PC-3 (cell line): Measurements from ENCODE around the gene SPDYE5. TPM values are rescaled to one million over a fixed set of nuclear protein-coding genes. Genes with fewer than 3 reads are reported as not detected.
"Not testable (repeated sequence)": the region's sequence is repeated elsewhere in the genome, so short reads cannot be mapped to it uniquely, and the experiment has no call there.

Experiments used
- ATAC-seq: fragments of 200-7000 bp; cut with Tn5 transposase; 2 replicates; pipeline ENCODE4 v1.9.1; 2020; ENCODE audit warnings: mild to moderate bottlenecking, moderate library complexity
- BruUV-seq: library from RNA; stranded (reverse); fragments of 400-500 nt; replicated peaks from 2 replicates; lab custom pipeline; 2021; lab: Mats Ljungman, UMichigan
- CTCF ChIA-PET: fragments of 300-600 bp; sonication (Branson Sonifier 250); formaldehyde crosslinking; loops from one replicate; lab custom pipeline; 2022; ENCODE audit warnings: antibody characterized with exemption; lab: Charles Lee
- POLR2A ChIA-PET: fragments of 300-600 bp; sonication (Branson Sonifier 250); formaldehyde crosslinking; loops from one replicate; lab custom pipeline; 2022; ENCODE audit warnings: antibody characterized with exemption; ENCODE audit not compliant: unreplicated experiment; lab: Charles Lee
- DNase-seq: peaks from one replicate; pipeline ENCODE4 v3.0.0-alpha.2; 2015
- H2AFZ ChIP-seq: fragments of 300-600 bp; sonication (generic); 2 replicates; pipeline ENCODE4 v1.6.0; 2016; ENCODE audit warnings: antibody characterized with exemption, low read length
- H3F3A ChIP-seq: fragments of 300-600 bp; sonication (generic); one replicate; pipeline ENCODE4 v1.6.0; 2017; ENCODE audit warnings: antibody characterized with exemption, low read length, control low read depth, mild to moderate bottlenecking; ENCODE audit not compliant: unreplicated experiment
- H3K27ac ChIP-seq: fragments of 300-600 bp; sonication (generic); 2 replicates; pipeline ENCODE4 v1.5.1; 2016; ENCODE audit warnings: mild to moderate bottlenecking, low read length
- H3K27me3 ChIP-seq: fragments of 300-600 bp; sonication (generic); 2 replicates; pipeline ENCODE4 v1.6.1; 2016; ENCODE audit warnings: low read length, mixed read lengths
- H3K36me3 ChIP-seq: fragments of 300-600 bp; sonication (generic); 2 replicates; pipeline ENCODE4 v1.6.1; 2016; ENCODE audit warnings: low read depth, mixed run types, low read length, mixed read lengths
- H3K4me1 ChIP-seq: fragments of 300-600 bp; sonication (generic); 2 replicates; pipeline ENCODE4 v1.5.1; 2016; ENCODE audit warnings: low read length; ENCODE audit not compliant: insufficient read depth
- H3K4me2 ChIP-seq: fragments of 300-600 bp; sonication (generic); 2 replicates; pipeline ENCODE4 v1.6.0; 2016; ENCODE audit warnings: low read length
- H3K4me3 ChIP-seq: fragments of 300-600 bp; sonication (generic); 2 replicates; pipeline ENCODE4 v1.5.1; 2016; ENCODE audit warnings: mild to moderate bottlenecking, low read length, mixed read lengths
- H3K79me2 ChIP-seq: fragments of 300-600 bp; sonication (generic); 2 replicates; pipeline ENCODE4 v1.6.1; 2017; ENCODE audit warnings: low read length, mixed read lengths
- H3K9ac ChIP-seq: fragments of 300-600 bp; sonication (generic); 2 replicates; pipeline ENCODE4 v1.6.0; 2016; ENCODE audit warnings: mild to moderate bottlenecking, low read length
- H3K9me2 ChIP-seq: fragments of 300-600 bp; sonication (generic); replicated peaks from 2 replicates; pipeline ENCODE4 v1.6.1; 2016; ENCODE audit warnings: mixed run types, low read length, mixed read lengths
- H3K9me3 ChIP-seq: fragments of 300-600 bp; sonication (generic); 2 replicates; pipeline ENCODE4 v1.6.1; 2016; ENCODE audit warnings: low read length, mixed read lengths
- H4K20me1 ChIP-seq: fragments of 300-600 bp; sonication (generic); 2 replicates; pipeline ENCODE4 v1.6.1; 2016; ENCODE audit warnings: low read length, mixed read lengths
- intact Hi-C: fragments of 100-400 bp; cut with micrococcal nuclease; formaldehyde crosslinking; loops from 2 replicates; pipeline ENCODE4 v1.9.0; 2023
- total RNA-seq: library from RNA; depleted of rRNA; stranded (reverse); fragments of >200 nt; gene quantifications from 2 replicates; pipeline ENCODE4 v1.2.3, GENCODE V29; 2014

Gene SPDYE5
- total RNA-seq, 1 experiment from 2014 or later = 0.18 TPM

- H3K27ac ChIP-seq, H4K20me1 ChIP-seq, intact Hi-C loops, H3K4me3 ChIP-seq, H2AFZ ChIP-seq, H3K4me1 ChIP-seq, H3K79me2 ChIP-seq, DNase-seq, H3K27me3 ChIP-seq, ATAC-seq, POLR2A ChIA-PET, H3F3A ChIP-seq, H3K9me2 ChIP-seq, CTCF ChIA-PET, H3K9ac ChIP-seq, BruUV-seq, H3K4me2 ChIP-seq, H3K36me3 ChIP-seq, H3K9me3 ChIP-seq: not testable (repeated sequence)
Measured at GRCh38 chr7:75460541-75460940, 31.6 kb upstream of the SPDYE5 start.

DNA sequence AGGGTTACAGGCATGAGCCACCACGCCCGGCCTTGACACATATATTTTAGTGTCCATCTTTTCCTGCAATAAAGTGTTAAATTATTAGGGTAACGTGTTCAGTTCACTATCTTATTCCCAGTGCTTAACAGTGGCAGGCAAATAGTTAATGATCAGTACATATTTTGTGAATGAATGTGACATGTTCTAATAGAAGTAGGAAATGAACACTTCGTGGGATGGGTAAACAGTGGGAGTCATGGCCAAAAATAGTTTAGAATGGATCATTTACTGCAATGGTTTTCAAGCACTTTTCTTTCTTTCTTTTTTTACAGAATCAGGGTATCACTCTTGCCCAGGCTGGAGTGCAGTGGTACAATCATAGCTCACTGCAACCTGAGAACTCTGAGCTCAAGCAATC, 22.0 kb upstream of the SPDYE5 start:
- H3K4me3 ChIP-seq, H3K9ac ChIP-seq, H3K27me3 ChIP-seq, POLR2A ChIA-PET, H3K4me2 ChIP-seq, H3K9me3 ChIP-seq, H3K27ac ChIP-seq, H3K79me2 ChIP-seq, BruUV-seq, H2AFZ ChIP-seq, H3K9me2 ChIP-seq, H3F3A ChIP-seq, H3K4me1 ChIP-seq, H4K20me1 ChIP-seq, ATAC-seq, intact Hi-C loops, H3K36me3 ChIP-seq, CTCF ChIA-PET, DNase-seq: not testable (repeated sequence)

DNA sequence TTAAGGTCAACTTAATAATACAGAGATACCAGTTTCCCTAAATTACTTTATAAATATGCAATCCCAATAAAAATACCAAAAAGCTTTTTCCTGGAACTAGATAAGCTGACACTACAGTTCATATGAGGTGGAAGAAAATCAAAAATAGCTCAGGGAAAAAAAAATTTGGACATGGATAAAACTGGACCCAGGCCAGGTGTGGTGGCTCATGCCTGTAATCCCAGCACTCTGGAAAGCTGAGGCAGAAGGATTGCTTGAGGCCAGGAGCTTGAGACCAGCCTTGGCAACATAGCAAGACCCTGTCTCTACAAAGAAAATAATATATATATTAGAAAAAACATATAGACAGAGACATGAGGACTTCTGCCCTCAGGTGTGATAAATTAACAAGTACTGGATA, 14.7 kb upstream of the SPDYE5 start:
- H3K4me2 ChIP-seq, H3K4me1 ChIP-seq, H3K79me2 ChIP-seq, H2AFZ ChIP-seq, H3K36me3 ChIP-seq, H3K4me3 ChIP-seq, H3K9ac ChIP-seq, H3K27me3 ChIP-seq, H3K9me2 ChIP-seq, H3K9me3 ChIP-seq, intact Hi-C loops, ATAC-seq, H3F3A ChIP-seq, H4K20me1 ChIP-seq, DNase-seq, BruUV-seq, CTCF ChIA-PET, POLR2A ChIA-PET, H3K27ac ChIP-seq: not testable (repeated sequence)

DNA sequence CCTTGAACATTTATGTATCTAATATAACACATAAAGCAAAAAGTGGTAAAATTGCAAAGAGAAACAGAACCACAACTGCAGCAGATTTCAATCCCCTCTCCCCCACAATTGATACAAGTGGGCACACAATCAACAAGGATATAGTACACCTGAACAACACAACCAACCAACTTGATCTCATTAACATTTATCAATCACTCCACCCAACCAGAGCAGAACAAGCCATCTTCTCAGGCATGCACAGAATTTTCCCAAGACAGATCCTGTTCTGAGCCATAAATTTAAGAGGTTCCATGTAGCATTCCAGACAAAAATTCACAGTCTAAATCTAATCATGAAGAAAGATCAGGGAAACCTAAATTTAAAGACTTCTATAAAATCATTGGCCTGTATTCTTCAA, 11.8 kb upstream of the SPDYE5 start:
- H3K4me2 ChIP-seq, H4K20me1 ChIP-seq, POLR2A ChIA-PET, DNase-seq, H3K9ac ChIP-seq, H3K79me2 ChIP-seq, H3K4me3 ChIP-seq, H3K36me3 ChIP-seq, intact Hi-C loops, H3K27me3 ChIP-seq, H2AFZ ChIP-seq, H3F3A ChIP-seq, H3K9me3 ChIP-seq, BruUV-seq, H3K27ac ChIP-seq, H3K4me1 ChIP-seq, ATAC-seq, H3K9me2 ChIP-seq, CTCF ChIA-PET: not testable (repeated sequence)

DNA sequence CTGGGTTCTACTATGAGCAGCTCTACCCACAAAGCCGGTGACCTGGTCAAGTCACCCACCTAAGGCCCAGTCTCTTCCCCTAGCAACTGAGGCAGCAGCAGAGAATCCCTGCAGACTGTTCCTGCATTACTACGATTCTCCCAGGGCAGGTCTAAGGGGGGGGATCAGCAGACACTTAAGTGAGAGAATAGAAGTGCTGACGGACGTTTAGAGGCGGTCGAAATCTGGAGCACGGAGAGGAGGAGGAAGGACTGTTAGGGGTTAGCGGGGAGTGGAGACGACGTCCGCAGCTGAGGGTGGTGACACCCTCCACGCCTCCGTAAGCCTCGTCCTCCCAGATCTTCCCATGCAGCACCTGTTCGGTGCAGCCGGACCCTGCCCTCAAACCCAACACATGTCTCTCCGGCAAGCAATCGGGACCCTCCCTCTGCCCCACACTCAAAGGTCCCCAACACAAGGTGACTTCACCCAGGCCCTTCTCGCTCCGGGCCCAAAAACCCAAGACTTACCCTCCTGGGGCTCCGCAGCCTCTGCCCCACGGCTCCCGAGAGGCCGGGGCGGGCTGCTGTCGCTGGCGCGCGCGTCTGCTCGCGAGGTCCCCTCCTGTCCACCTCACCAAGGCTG, 6.7 kb upstream of the SPDYE5 start:
- POLR2A ChIA-PET, CTCF ChIA-PET, H2AFZ ChIP-seq, H3K36me3 ChIP-seq, H3K9me3 ChIP-seq, H3K4me1 ChIP-seq, H3K9me2 ChIP-seq, H3K27ac ChIP-seq, H3F3A ChIP-seq, H4K20me1 ChIP-seq, H3K27me3 ChIP-seq, DNase-seq: not testable (repeated sequence)
- peak overlapping the region; percentile 86 for H3K9ac ChIP-seq
- peaks cover 10% of the 10 kb centered on the region for H3K79me2 ChIP-seq
- peak overlapping the region; percentile 84 for H3K4me3 ChIP-seq
- peak; percentile 29 for ATAC-seq
- peak overlapping the region; percentile 86 for H3K4me2 ChIP-seq
- intact Hi-C loops = loop anchor here (5.0 kb wide), 1 partner anchor 42 kb away; no protein-coding TSS in a partner anchor
- TSS peak; percentile 31 for BruUV-seq

GRCh38 chr7:75485979-75486643, 6.0 kb upstream of the SPDYE5 start, which contains the start of gene POM121C:
Gene POM121C (minus strand): TSS chr7:75486299. CDS start chr7:75441496, 44,803 bp downstream.
- H3K9me3 ChIP-seq, BruUV-seq, H4K20me1 ChIP-seq, H3K4me1 ChIP-seq, H3K9me2 ChIP-seq, POLR2A ChIA-PET, CTCF ChIA-PET, H3K27me3 ChIP-seq, H3K27ac ChIP-seq, H3F3A ChIP-seq, H3K36me3 ChIP-seq: not testable (repeated sequence)
- peak within 1 kb of the TSS; percentile 86 for H3K4me2 ChIP-seq
- ATAC-seq = peak; percentile 100
- peak within 1 kb of the TSS; percentile 91 for H2AFZ ChIP-seq
- peak within 1 kb of the TSS; percentile 84 for H3K4me3 ChIP-seq
- peaks cover 10% of the 10 kb centered on the region for H3K79me2 ChIP-seq
- peak within 1 kb of the TSS; percentile 86 for H3K9ac ChIP-seq
- peak; percentile 83 for DNase-seq
- intact Hi-C loops = loop anchor here (5.0 kb wide), 1 partner anchor 41 kb away; no protein-coding TSS in a partner anchor
